Measurements from ENCODE around the gene KHK.

- no peak for TF ChIP-seq CTCF (IDR thresholded peaks at IDR 0.05)
- TF ChIP-seq EP300 (IDR thresholded peaks at IDR 0.05), result no peak
- no peak for TF ChIP-seq POLR2A (IDR thresholded peaks at IDR 0.05)
- TF ChIP-seq POLR2AphosphoS5 (IDR thresholded peaks at IDR 0.05), result no peak
Observed at GRCh38 chr2:27054721-27055120, 31.9 kb upstream of the KHK start.
